ENCODE data around the gene LYPD5.

DNA sequence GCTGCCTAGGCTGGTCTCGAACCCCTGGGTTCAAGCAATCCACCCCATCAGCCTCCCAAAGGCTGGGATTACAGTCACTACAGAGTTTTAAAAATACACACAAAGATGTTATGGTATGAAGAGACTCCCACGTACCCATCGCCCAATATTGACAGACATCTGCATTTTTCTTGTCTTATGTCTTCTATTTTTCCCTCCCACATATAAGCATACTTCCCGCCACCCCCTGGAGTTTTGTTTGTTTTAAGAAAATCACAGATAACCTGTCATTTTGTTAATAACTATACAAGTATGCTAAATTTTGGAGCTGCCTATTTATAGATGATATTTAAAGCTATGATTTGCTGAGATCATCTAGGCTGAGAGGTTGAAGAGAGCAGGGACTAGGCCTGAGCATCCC, 41.3 kb downstream of the LYPD5 start:
- TF ChIP-seq, protein P1, sequence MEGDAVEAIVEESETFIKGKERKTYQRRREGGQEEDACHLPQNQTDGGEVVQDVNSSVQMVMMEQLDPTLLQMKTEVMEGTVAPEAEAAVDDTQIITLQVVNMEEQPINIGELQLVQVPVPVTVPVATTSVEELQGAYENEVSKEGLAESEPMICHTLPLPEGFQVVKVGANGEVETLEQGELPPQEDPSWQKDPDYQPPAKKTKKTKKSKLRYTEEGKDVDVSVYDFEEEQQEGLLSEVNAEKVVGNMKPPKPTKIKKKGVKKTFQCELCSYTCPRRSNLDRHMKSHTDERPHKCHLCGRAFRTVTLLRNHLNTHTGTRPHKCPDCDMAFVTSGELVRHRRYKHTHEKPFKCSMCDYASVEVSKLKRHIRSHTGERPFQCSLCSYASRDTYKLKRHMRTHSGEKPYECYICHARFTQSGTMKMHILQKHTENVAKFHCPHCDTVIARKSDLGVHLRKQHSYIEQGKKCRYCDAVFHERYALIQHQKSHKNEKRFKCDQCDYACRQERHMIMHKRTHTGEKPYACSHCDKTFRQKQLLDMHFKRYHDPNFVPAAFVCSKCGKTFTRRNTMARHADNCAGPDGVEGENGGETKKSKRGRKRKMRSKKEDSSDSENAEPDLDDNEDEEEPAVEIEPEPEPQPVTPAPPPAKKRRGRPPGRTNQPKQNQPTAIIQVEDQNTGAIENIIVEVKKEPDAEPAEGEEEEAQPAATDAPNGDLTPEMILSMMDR (conservative IDR thresholded peaks at IDR 0.05), result no peak
- TF ChIP-seq EZH2 (IDR thresholded peaks at IDR 0.05; ENCODE audit: low read depth), result no peak
